Fibroblast of pulmonary artery (primary cell): ENCODE data around the gene OR2W3.
A peak's percentile ranks its signal among the peaks of the same experiment; 100 is the strongest.

Experiments
- DNase-seq: peaks from one replicate; pipeline ENCODE4 v3.0.0-alpha.2; 2010; ENCODE audit warnings: low read depth
- H3K4me3 ChIP-seq: replicated peaks from 2 replicates; pipeline ENCODE4 v1.5.1; 2011; ENCODE audit warnings: low read depth, mild to moderate bottlenecking, control low read depth, low read length, moderate library complexity
- TF ChIP-seq, protein P1 (sequence below): IDR thresholded peaks from 2 replicates; pipeline ENCODE4 v1.5.1; 2011; ENCODE audit warnings: mild to moderate bottlenecking, control low read depth, low read length, inconsistent platforms; ENCODE audit errors: missing control alignments

OR2W3 gene

GRCh38 chr1:247936965-247937734 is 41.8 kb downstream of the OR2W3 start:
- DNase-seq, result peak; percentile 59
- TF ChIP-seq, protein P1, sequence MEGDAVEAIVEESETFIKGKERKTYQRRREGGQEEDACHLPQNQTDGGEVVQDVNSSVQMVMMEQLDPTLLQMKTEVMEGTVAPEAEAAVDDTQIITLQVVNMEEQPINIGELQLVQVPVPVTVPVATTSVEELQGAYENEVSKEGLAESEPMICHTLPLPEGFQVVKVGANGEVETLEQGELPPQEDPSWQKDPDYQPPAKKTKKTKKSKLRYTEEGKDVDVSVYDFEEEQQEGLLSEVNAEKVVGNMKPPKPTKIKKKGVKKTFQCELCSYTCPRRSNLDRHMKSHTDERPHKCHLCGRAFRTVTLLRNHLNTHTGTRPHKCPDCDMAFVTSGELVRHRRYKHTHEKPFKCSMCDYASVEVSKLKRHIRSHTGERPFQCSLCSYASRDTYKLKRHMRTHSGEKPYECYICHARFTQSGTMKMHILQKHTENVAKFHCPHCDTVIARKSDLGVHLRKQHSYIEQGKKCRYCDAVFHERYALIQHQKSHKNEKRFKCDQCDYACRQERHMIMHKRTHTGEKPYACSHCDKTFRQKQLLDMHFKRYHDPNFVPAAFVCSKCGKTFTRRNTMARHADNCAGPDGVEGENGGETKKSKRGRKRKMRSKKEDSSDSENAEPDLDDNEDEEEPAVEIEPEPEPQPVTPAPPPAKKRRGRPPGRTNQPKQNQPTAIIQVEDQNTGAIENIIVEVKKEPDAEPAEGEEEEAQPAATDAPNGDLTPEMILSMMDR, result peak; percentile 38
- H3K4me3 ChIP-seq, result peak overlapping the region; percentile 43

DNA sequence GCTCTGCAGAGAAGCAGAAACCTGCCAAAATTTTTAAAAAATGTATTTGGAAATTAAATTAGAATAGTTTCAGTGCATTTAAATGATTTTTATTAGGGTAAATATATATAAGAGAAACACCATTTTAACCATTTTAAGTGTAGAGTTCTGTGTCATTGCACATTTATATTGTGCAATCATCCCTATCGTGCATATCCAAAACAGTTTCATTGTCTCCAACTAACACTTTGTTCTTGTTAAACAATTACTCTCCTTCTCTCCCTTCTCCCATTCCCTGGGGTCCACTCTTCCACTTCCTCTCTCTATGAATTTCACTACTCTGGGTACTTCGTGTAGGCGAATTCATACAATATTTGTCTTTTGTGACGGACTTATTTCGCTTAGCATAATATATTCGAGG is 47.2 kb downstream of the OR2W3 start:
- no peak for DNase-seq
- no peak overlapping the region for H3K4me3 ChIP-seq
- TF ChIP-seq, protein P1, result no peak
